ENCODE results near the gene SETD1A. TPM values are rescaled to one million over a fixed set of nuclear protein-coding genes. Genes with fewer than 3 reads are reported as not detected.
A peak's percentile ranks its signal among the peaks of the same experiment; 100 is the strongest.

SETD1A gene
- total RNA-seq, 2 experiments from 2014 or later: 26.5 to 26.6 TPM

DNA sequence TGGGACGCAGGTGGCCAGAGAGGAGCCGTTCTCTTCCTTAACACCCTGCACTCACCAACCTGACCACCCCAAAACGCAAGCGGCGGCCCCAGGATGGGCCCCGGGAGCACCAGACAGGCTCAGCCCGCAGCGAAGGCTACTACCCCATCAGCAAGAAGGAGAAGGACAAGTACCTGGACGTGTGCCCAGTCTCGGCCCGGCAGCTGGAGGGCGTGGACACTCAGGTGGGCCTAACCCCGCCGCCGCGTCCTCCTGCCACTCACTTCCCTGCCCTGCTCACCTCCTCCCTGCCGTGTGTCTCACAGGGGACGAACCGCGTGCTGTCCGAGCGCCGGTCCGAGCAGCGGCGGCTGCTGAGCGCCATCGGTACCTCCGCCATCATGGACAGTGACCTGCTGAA lies 22.9 kb downstream of the SETD1A start:
- H3K27ac Mint-ChIP-seq: no peak overlapping the region
- H3K9me3 Mint-ChIP-seq: no peaks in the 10 kb centered on the region
- peaks cover 6% of the 10 kb centered on the region for H3K4me1 Mint-ChIP-seq
- POLR2A ChIA-PET: no interaction called here
- no peak for DNase-seq
- H3K36me3 Mint-ChIP-seq (ENCODE audit: low read depth): peaks cover 30% of the 10 kb centered on the region
- no peak overlapping the region for H3K4me3 Mint-ChIP-seq
- CTCF ChIA-PET: interaction anchor here (1.3 kb wide), 1 partner anchor 14 kb away, joined by 3 read pairs; no protein-coding TSS in a partner anchor
- no peaks in the 10 kb centered on the region for H3K27me3 Mint-ChIP-seq

DNA sequence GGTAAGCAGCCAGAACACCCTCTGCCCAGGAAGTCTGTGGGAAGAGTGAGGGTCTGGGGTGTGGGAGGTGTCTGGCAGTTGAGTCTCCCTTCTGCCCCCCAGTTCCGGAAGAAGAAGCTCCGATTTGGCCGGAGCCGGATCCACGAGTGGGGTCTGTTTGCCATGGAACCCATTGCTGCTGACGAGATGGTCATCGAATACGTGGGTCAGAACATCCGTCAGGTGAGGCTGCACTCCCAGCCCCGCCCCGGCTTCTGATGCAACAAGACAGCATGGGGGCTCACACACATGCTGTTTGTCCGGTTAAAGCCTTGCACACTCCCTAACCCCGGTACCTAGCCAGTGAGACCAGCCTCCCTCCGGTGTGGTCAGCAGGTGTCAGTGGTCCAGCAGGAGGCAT lies 23.4 kb downstream of the SETD1A start:
- DNase-seq: no peak
- ChIA-PET POLR2A (no interaction called here), CTCF (interaction anchor here (1.2 to 1.6 kb wide), 3 partner anchors 12 to 161 kb away, joined by 3 to 5 read pairs (median 3); no protein-coding TSS in a partner anchor)
- Mint-ChIP-seq H3K36me3 (ENCODE audit: low read depth) (peaks cover 27% of the 10 kb centered on the region), H3K4me1 (peaks cover 6% of the 10 kb centered on the region), H3K27me3 (no peaks in the 10 kb centered on the region), H3K27ac (no peak overlapping the region), H3K9me3 (no peaks in the 10 kb centered on the region), H3K4me3 (no peak overlapping the region)

DNA sequence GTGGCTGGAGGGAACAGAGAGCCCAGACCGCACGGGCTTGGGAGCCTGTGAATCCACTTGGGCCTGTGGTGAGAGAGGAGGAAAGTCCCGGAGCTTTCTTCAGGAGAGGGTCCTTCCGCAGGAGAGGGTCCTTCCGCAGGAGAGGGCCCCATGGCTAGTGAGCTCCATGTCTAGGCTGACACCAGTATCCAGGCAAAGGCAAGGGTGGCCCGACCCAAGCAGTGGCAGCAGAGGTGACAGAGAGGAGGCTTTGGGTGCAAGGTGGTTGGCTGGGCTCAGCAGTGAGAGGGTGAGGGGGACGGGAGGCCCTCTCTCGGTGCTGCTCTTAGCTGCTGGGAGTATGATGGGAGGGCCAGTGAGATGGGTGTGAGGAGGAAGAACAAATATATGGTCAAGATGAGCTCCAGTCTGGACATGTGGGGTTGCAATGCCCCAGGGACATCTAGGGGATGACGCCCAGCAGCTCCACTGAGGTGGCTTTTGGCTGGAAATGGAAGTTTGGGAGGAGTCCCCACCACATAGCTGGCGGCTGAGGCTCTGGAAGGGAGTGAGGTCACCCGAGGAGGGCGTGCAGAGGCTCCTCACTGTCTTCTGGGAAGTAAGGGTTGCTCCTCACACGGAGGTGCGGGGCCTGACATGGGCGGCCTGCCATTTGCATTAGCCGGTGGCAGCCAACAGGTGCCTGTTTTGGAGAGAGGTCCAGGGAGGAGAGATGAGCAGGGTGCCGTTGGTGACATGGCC lies 25.2 kb downstream of the SETD1A start:
- Mint-ChIP-seq H3K27ac (no peak overlapping the region), H3K27me3 (no peaks in the 10 kb centered on the region), H3K4me1 (peaks cover 9% of the 10 kb centered on the region), H3K9me3 (no peaks in the 10 kb centered on the region), H3K36me3 (ENCODE audit: low read depth) (peaks cover 19% of the 10 kb centered on the region), H3K4me3 (no peak overlapping the region)
- DNase-seq: no peak
- ChIA-PET POLR2A (no interaction called here), CTCF (interaction anchor here (1.1 to 4.4 kb wide), 5 partner anchors 10 to 160 kb away, joined by 3 to 23 read pairs (median 5); no protein-coding TSS in a partner anchor)

DNA sequence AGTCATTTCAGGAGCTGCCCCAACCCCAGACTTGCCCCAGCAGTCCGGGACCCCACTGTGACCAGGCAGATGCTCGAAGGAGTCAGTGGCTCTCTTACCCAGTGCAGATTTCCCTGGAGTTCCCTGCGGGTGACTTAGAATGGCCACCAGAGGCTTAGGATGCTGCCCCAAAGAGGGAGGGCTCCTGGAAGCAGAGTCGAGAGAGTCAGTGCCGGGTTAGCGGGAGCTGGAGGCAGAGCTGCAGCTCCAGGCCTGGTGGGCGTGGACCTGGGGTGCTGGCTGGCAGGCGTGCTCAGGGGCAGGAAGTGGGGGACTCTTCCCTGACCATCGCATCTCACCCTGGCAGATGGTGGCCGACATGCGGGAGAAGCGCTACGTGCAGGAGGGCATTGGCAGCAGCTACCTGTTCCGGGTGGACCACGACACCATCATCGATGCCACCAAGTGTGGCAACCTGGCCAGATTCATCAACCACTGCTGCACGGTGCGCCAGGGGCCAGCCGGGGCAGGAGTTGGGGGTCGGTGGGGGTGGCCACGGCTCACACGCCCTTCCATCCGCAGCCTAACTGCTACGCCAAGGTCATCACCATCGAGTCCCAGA lies 25.8 kb downstream of the SETD1A start:
- no peak for DNase-seq
- Mint-ChIP-seq H3K4me3 (no peak overlapping the region), H3K9me3 (no peaks in the 10 kb centered on the region), H3K27ac (no peak overlapping the region), H3K4me1 (peaks cover 9% of the 10 kb centered on the region), H3K27me3 (no peaks in the 10 kb centered on the region), H3K36me3 (ENCODE audit: low read depth) (peaks cover 19% of the 10 kb centered on the region)
- CTCF ChIA-PET: interaction anchor here (1.6 to 4.4 kb wide), 5 partner anchors 11 to 161 kb away, joined by 4 to 23 read pairs (median 7); no protein-coding TSS in a partner anchor
- POLR2A ChIA-PET: no interaction called here

DNA sequence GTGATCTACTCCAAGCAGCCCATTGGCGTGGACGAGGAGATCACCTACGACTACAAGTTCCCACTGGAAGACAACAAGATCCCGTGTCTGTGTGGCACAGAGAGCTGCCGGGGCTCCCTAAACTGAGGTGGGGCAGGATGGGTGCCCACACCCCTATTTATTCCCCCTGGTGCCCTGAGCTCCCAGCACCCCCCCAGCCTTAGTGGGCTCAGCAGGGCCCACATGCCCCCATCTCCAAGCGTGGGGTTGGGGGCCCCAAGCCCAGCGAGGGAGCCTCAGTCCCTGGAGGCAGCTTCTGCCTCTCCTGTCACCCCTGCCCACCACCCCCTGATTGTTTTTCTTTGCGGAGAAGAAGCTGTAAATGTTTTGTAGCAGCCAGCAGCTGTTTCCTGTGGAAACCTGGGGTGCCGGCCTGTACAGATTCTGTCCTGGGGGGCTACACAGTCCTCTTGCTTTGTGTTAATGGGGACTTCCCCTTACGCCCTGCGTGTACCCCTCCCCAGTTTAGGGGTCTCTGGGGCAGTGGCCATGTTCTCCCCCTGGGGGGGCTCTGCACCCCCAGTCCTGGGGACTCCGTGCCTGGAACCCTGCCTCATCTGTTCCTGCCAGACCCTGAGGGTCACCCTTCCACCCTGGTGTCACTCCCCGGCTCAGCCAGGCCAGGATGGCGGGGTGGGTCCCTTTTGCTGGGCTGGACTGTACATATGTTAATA lies 26.5 kb downstream of the SETD1A start:
- H3K27ac Mint-ChIP-seq: no peak overlapping the region
- POLR2A ChIA-PET: no interaction called here

DNA sequence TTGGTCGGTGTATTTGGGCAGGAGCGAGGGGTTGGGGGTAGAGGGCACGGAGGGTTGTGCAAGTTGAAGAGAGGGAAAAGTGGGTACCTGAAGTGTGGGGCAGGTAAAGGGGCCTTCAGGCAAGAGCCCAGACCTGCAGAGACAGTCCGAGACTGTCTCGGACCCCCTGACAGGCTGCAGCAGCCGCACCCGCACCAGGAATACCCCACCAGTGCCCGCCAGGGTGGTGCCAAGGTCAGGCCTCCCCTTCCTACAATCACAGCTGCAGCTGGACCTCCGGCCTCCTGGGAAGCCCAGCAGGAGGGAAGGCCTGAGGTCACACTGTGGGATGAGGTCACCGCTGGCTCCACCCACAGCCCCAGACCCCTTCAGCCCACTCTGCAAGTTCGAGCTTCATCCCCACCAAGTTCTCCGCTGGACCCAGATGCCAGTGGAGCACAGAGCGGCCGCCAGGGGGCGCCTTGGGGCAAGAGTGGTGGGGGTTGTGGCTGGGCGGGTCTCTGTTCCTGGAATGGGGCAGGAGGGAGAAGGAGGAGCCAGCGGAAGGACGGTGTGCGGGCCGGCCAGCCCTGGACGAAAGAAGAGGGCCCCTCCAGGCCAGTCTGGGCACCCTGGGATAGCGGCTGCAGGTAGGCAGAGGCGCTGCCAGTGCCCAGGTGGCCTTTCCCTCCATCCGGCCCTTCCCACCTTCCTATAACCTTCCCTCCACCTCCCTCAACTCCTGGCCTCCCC lies 27.3 kb downstream of the SETD1A start, which contains the start of gene HSD3B7:
Gene HSD3B7, plus strand, starts transcription at position 539 of the 732 bp plus-strand sequence. CDS start 452 bp downstream, outside the sequence.
- Mint-ChIP-seq H3K27me3 (no peaks in the 10 kb centered on the region), H3K4me1 (peaks cover 9% of the 10 kb centered on the region), H3K4me3 (peak within 1 kb of the TSS; percentile 36), H3K36me3 (ENCODE audit: low read depth) (peaks cover 15% of the 10 kb centered on the region), H3K9me3 (no peaks in the 10 kb centered on the region), H3K27ac (peak within 1 kb of the TSS; percentile 54)
- POLR2A ChIA-PET: interaction anchor here (0.5 kb wide), 1 partner anchor 192 kb away, joined by 3 read pairs; no protein-coding TSS in a partner anchor
- peak; percentile 83 for DNase-seq
- CTCF ChIA-PET: interaction anchor here (0.6 to 4.4 kb wide), 22 partner anchors 9 to 321 kb away, joined by 3 to 23 read pairs (median 4); partner anchors contain the start of gene VKORC1

More for the DNA sequence above, 26.5 kb downstream of the SETD1A start:
- Mint-ChIP-seq H3K4me3 (no peak overlapping the region), H3K36me3 (ENCODE audit: low read depth) (peaks cover 15% of the 10 kb centered on the region), H3K4me1 (peaks cover 9% of the 10 kb centered on the region), H3K9me3 (no peaks in the 10 kb centered on the region), H3K27me3 (no peaks in the 10 kb centered on the region)
- DNase-seq: no peak
- CTCF ChIA-PET: interaction anchor here (0.6 to 4.4 kb wide), 14 partner anchors 8 to 160 kb away, joined by 3 to 23 read pairs (median 4); no protein-coding TSS in a partner anchor

DNA sequence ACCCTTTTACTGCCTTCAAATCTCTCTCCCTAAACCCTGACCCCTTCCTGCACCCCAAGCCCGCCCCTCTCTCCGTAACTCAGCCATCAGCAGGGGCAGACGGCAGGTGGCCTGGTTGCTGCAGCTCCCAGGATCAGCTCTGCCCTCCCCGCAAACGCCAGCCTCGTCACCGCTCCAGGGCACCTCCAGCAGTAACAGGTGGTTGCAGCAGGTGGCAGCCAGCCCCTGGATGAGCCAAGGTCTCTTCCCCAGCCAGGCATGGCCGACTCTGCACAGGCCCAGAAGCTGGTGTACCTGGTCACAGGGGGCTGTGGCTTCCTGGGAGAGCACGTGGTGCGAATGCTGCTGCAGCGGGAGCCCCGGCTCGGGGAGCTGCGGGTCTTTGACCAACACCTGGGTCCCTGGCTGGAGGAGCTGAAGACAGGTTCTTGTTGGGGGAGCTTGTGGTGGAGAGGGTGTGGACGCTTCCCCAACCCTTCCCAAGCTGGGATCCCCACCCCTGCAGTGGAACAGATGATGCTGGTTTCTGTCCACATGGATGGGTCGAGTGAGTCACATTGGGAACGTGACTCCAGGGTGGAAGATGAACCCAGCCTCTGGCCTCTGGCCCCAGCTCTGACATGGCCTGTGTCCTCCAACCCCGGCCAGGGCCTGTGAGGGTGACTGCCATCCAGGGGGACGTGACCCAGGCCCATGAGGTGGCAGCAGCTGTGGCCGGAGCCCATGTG lies 28.0 kb downstream of the SETD1A start:
- ChIA-PET CTCF (interaction anchor here (0.5 to 4.4 kb wide), 26 partner anchors 8 to 320 kb away, joined by 3 to 23 read pairs (median 3); partner anchors contain the start of gene VKORC1), POLR2A (interaction anchor here (0.5 kb wide), 1 partner anchor 191 kb away, joined by 3 read pairs; no protein-coding TSS in a partner anchor)
- Mint-ChIP-seq H3K27ac (peak overlapping the region; percentile 54), H3K27me3 (no peaks in the 10 kb centered on the region), H3K36me3 (ENCODE audit: low read depth) (peaks cover 12% of the 10 kb centered on the region), H3K9me3 (no peaks in the 10 kb centered on the region), H3K4me1 (peaks cover 9% of the 10 kb centered on the region), H3K4me3 (peak overlapping the region; percentile 36)
- no peak for DNase-seq

DNA sequence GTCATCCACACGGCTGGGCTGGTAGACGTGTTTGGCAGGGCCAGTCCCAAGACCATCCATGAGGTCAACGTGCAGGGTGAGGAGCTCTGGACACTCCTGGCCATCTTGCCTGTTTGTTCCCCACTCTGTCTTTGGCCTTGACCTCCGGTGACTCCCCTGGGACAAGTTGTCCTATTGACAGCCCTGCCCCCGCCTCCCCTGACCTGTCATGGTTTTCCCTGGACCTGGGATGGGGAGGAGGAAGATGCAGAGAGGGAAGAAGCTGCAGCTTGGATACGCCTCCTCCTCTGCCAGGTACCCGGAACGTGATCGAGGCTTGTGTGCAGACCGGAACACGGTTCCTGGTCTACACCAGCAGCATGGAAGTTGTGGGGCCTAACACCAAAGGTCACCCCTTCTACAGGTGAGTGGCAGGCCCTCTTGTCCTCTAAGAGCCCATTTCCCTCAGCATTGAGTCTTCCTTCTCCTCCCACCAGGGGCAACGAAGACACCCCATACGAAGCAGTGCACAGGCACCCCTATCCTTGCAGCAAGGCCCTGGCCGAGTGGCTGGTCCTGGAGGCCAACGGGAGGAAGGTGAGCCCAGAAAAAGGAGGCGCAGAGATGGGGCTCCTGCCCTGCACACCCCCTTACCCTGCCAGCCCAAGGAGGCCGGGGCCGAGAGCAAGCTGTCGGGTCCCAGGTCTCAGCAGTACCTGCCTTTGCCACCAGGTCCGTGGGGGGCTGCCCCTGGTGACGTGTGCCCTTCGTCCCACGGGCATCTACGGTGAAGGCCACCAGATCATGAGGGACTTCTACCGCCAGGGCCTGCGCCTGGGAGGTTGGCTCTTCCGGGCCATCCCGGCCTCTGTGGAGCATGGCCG lies 28.8 kb downstream of the SETD1A start:
- Mint-ChIP-seq H3K27ac (peak overlapping the region; percentile 71), H3K4me3 (no peak overlapping the region), H3K36me3 (ENCODE audit: low read depth) (peaks cover 6% of the 10 kb centered on the region), H3K4me1 (peaks cover 9% of the 10 kb centered on the region), H3K27me3 (no peaks in the 10 kb centered on the region), H3K9me3 (no peaks in the 10 kb centered on the region)
- ChIA-PET CTCF (interaction anchor here (0.5 to 4.4 kb wide), 21 partner anchors 8 to 171 kb away, joined by 3 to 23 read pairs (median 3); partner anchors contain the start of gene VKORC1), POLR2A (no interaction called here)
- no peak for DNase-seq

DNA sequence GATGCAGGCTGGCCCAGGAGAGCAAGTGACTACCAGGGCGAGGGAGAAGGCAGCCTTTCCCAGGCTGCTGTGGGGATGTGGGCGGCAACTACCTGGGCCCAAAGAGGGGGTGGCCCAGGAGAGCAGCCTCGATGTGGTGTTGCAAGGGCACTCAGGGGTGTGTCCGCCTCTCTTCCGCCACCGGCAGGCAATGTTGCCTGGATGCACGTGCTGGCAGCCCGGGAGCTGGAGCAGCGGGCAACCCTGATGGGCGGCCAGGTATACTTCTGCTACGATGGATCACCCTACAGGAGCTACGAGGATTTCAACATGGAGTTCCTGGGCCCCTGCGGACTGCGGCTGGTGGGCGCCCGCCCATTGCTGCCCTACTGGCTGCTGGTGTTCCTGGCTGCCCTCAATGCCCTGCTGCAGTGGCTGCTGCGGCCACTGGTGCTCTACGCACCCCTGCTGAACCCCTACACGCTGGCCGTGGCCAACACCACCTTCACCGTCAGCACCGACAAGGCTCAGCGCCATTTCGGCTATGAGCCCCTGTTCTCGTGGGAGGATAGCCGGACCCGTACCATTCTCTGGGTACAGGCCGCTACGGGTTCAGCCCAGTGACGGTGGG lies 30.1 kb downstream of the SETD1A start:
- DNase-seq: no peak
- Mint-ChIP-seq H3K4me3 (no peak overlapping the region), H3K36me3 (ENCODE audit: low read depth) (peaks cover 3% of the 10 kb centered on the region), H3K27ac (no peak overlapping the region), H3K9me3 (no peaks in the 10 kb centered on the region), H3K4me1 (peaks cover 15% of the 10 kb centered on the region), H3K27me3 (no peaks in the 10 kb centered on the region)
- ChIA-PET CTCF (interaction anchor here (1.0 to 2.1 kb wide), 3 partner anchors 11 to 86 kb away, joined by 3 to 4 read pairs (median 3); partner anchors contain the start of genes ZNF646 and ZNF668), POLR2A (interaction anchor here (0.6 kb wide), 1 partner anchor 13 kb away, joined by 3 read pairs; no protein-coding TSS in a partner anchor)

DNA sequence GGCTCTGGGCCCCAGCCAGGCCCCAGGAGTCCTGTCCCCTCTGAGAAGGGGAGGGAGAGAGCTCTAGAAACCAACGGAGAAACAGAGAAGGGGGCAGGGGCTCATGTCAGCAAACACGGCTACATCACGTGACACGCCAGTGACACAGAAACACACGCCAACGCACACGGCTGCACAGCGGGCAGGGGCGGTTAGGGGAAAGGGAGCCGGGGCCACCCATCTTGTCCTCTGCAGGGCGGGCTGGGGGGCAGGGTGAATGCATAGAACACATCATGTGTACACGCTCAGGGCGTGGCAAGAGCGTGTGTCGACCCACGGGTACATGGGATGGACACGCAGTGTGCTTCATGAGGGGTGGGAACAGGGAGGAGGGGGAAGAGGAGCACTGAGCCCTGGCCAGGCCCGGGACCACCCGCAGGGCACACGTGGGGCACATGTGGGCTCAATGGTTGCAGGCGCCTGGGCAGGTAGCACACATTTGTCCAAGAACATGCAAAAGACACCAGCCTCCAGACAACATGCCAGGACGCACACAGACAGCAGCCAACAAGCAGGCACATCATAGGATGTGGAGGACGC lies 32.0 kb downstream of the SETD1A start:
- ChIA-PET POLR2A (no interaction called here), CTCF (no interaction called here)
- Mint-ChIP-seq H3K36me3 (ENCODE audit: low read depth) (peaks cover 1% of the 10 kb centered on the region), H3K27ac (no peak overlapping the region), H3K4me3 (no peak overlapping the region), H3K9me3 (no peaks in the 10 kb centered on the region), H3K4me1 (peaks cover 19% of the 10 kb centered on the region), H3K27me3 (no peaks in the 10 kb centered on the region)
- no peak for DNase-seq

Data from activated CD4-positive, alpha-beta T cell treated with anti-CD3 and anti-CD28 coated beads, Interleukin-2, amount 10 ng/mL, durations not matched to agents 7 days and 5 days (primary cell).